Breast epithelium (tissue), 4 donors: Measurements from ENCODE around the gene HECTD2. TPM values are rescaled to one million over a fixed set of nuclear protein-coding genes. Genes with fewer than 3 reads are reported as not detected.

Experiments
- DNase-seq, 2 donors: peaks; one replicate each; pipeline ENCODE4 v3.0.0-alpha.2; 2019; ENCODE audit warnings: low spot score in 2 of 2
- H3K27ac ChIP-seq, 2 donors: fragments of 200-600 bp; sonication (generic) in 1 of 2; one replicate each; pipeline ENCODE4 v1.5.1; 2016 to 2019; ENCODE audit warnings: mild to moderate bottlenecking in 1 of 2
- H3K27me3 ChIP-seq, 2 donors: fragments of 200-600 bp; sonication (generic) in 1 of 2; one replicate each; pipeline versions ENCODE4 v1.5.1 to v1.6.0; 2017 to 2019; ENCODE audit warnings: control low read depth in 1 of 2, mild to moderate bottlenecking in 1 of 2
- H3K36me3 ChIP-seq: fragments of 200-600 bp; one replicate; pipeline ENCODE4 v1.5.1; 2019
- H3K4me1 ChIP-seq, 2 donors: fragments of 200-600 bp; sonication (generic); one replicate each; pipeline ENCODE4 v1.5.1; 2016 to 2019; ENCODE audit warnings: control low read depth in 1 of 2
- H3K4me3 ChIP-seq, 3 donors: fragments of 200-600 bp; sonication (generic); 1 replicate in 2 of 3; 2 replicates in 1 of 3; pipeline ENCODE4 v1.5.1; 2016 to 2019; ENCODE audit warnings: mild to moderate bottlenecking in 3 of 3, moderate library complexity in 2 of 3
- H3K9me3 ChIP-seq, 2 donors: fragments of 200-600 bp; sonication (generic) in 1 of 2; one replicate each; pipeline ENCODE4 v1.5.1; 2016 to 2019; ENCODE audit warnings: control low read depth in 1 of 2
- CTCF ChIP-seq, 3 donors: fragments of 450-650 bp; IDR thresholded peaks; one replicate each; pipeline ENCODE4 v1.5.1; 2016 to 2017; ENCODE audit warnings: antibody characterized with exemption in 3 of 3, mild to moderate bottlenecking in 3 of 3, moderate library complexity in 3 of 3
- POLR2A ChIP-seq: fragments of 450-650 bp; IDR thresholded peaks from one replicate; pipeline ENCODE4 v1.6.1; 2016; ENCODE audit warnings: antibody characterized with exemption, mild to moderate bottlenecking, moderate library complexity
- POLR2AphosphoS5 ChIP-seq, 3 donors: sonication (generic); formaldehyde crosslinking; IDR thresholded peaks; one replicate each; pipeline ENCODE4 v1.6.1; 2017; ENCODE audit warnings: antibody characterized with exemption in 3 of 3
- intact Hi-C: fragments of 100-400 bp; cut with DNase I; formaldehyde crosslinking; loops from one replicate; pipeline ENCODE4 v1.15.1; 2023; ENCODE audit warnings: low total_unique reads
- total RNA-seq, 3 donors: library from RNA; depleted of rRNA; stranded (reverse); fragments of >200 nt; gene quantifications; one replicate each; pipeline ENCODE4 v1.1.0, GENCODE V29; 2016

HECTD2 gene
- total RNA-seq, 3 donors from 2014 or later: 14.2 to 30.7 (median 19.0) TPM

GRCh38 chr10:91412354-91413087, 2.4 kb downstream of the HECTD2 start:
- Histone ChIP-seq H3K27ac (no peak overlapping the region), H3K36me3 (no peaks in the 10 kb centered on the region), H3K4me1 (peaks cover 0 to 4% of the 10 kb centered on the region in 2 donors), H3K27me3 (no peaks in the 10 kb centered on the region), H3K4me3 (no peak overlapping the region), H3K9me3 (no peaks in the 10 kb centered on the region)
- DNase-seq: no peak
- TF ChIP-seq POLR2AphosphoS5 (IDR thresholded peaks at IDR 0.05): no peak
- TF ChIP-seq POLR2A: no peak
- no peak for TF ChIP-seq CTCF (IDR thresholded peaks at IDR 0.05)
- intact Hi-C loops: no loop called here

GRCh38 chr10:91415816-91416215, 5.7 kb downstream of the HECTD2 start:
- peaks cover 0 to 4% of the 10 kb centered on the region in 2 donors for H3K4me1 ChIP-seq
- H3K36me3 ChIP-seq: no peaks in the 10 kb centered on the region
- intact Hi-C loops: loop anchor here (5.0 kb wide), 1 partner anchor 1041 kb away; no protein-coding TSS in a partner anchor

GRCh38 chr10:91416339-91416855, 6.3 kb downstream of the HECTD2 start:
- Histone ChIP-seq H3K27ac (no peak overlapping the region), H3K36me3 (no peaks in the 10 kb centered on the region), H3K4me3 (no peak overlapping the region), H3K4me1 (peaks cover 0 to 4% of the 10 kb centered on the region in 2 donors), H3K27me3 (no peaks in the 10 kb centered on the region), H3K9me3 (no peaks in the 10 kb centered on the region)
- intact Hi-C loops: loop anchor here (5.0 kb wide), 1 partner anchor 1041 kb away; no protein-coding TSS in a partner anchor
- TF ChIP-seq POLR2A (no peak), POLR2AphosphoS5 (IDR thresholded peaks at IDR 0.05) (no peak), CTCF (IDR thresholded peaks at IDR 0.05) (no peak)
- no peak for DNase-seq

More at GRCh38 chr10:91415816-91416215, 5.7 kb downstream of the HECTD2 start:
- Histone ChIP-seq H3K27me3 (no peaks in the 10 kb centered on the region), H3K9me3 (no peaks in the 10 kb centered on the region), H3K4me3 (no peak overlapping the region), H3K27ac (no peak overlapping the region)
- TF ChIP-seq CTCF (IDR thresholded peaks at IDR 0.05) (no peak), POLR2A (no peak), POLR2AphosphoS5 (IDR thresholded peaks at IDR 0.05) (no peak)
- no peak for DNase-seq

- TF ChIP-seq POLR2A: no peak
- TF ChIP-seq CTCF (IDR thresholded peaks at IDR 0.05): no peak
- TF ChIP-seq POLR2AphosphoS5 (IDR thresholded peaks at IDR 0.05): no peak
- intact Hi-C loops: loop anchor here (5.0 kb wide), 1 partner anchor 1039 kb away; no protein-coding TSS in a partner anchor
- no peak for DNase-seq
- no peaks in the 10 kb centered on the region for H3K27me3 ChIP-seq
- no peak overlapping the region for H3K4me3 ChIP-seq
- no peaks in the 10 kb centered on the region for H3K36me3 ChIP-seq
- no peaks in the 10 kb centered on the region for H3K9me3 ChIP-seq
- H3K4me1 ChIP-seq: peaks cover 0 to 4% of the 10 kb centered on the region in 2 donors
- H3K27ac ChIP-seq: no peak overlapping the region
Measured at GRCh38 chr10:91418416-91418815, 8.3 kb downstream of the HECTD2 start.

- Histone ChIP-seq H3K9me3 (no peaks in the 10 kb centered on the region), H3K27me3 (no peaks in the 10 kb centered on the region), H3K4me3 (no peak overlapping the region), H3K27ac (no peak overlapping the region), H3K36me3 (no peaks in the 10 kb centered on the region), H3K4me1 (no peaks in the 10 kb centered on the region)
- TF ChIP-seq POLR2A: no peak
- no peak for TF ChIP-seq POLR2AphosphoS5 (IDR thresholded peaks at IDR 0.05)
- no peak for TF ChIP-seq CTCF (IDR thresholded peaks at IDR 0.05)
- no peak for DNase-seq
- intact Hi-C loops: no loop called here
Measured at GRCh38 chr10:91420868-91421267, 10.7 kb downstream of the HECTD2 start.
